GM21367 (cell line): ENCODE measurements around the gene RUBCN.
"Not testable (repeated sequence)": the region's sequence is repeated elsewhere in the genome, so short reads cannot be mapped to it uniquely, and the experiment has no call there.

Experiments
- ATAC-seq: cut with Tn5 transposase; IDR thresholded peaks from one replicate; pipeline ENCODE4 v1.9.1; 2021; ENCODE audit not compliant: unreplicated experiment

RUBCN gene

GRCh38 chr3:197686899-197687298, 49.8 kb downstream of the RUBCN start:
- ATAC-seq = no peak

- no peak for ATAC-seq
These were observed 51.2 kb downstream of the RUBCN start for GRCh38 chr3:197685546-197685945.

GRCh38 chr3:197683191-197683590, 53.5 kb downstream of the RUBCN start:
- ATAC-seq = no peak

GRCh38 chr3:197682713-197683112, 54.0 kb downstream of the RUBCN start:
- ATAC-seq = no peak

- no peak for ATAC-seq
These were observed 55.7 kb downstream of the RUBCN start for GRCh38 chr3:197680955-197681521.

GRCh38 chr3:197675951-197676350, 60.8 kb downstream of the RUBCN start:
- no peak for ATAC-seq

- ATAC-seq = no peak
These were observed 61.2 kb downstream of the RUBCN start for GRCh38 chr3:197675563-197675860.

GRCh38 chr3:197674741-197675562, 61.8 kb downstream of the RUBCN start:
- ATAC-seq = no peak

GRCh38 chr3:197673170-197673569, 63.5 kb downstream of the RUBCN start:
- no peak for ATAC-seq

- no peak for ATAC-seq
These were observed 66.3 kb downstream of the RUBCN start for GRCh38 chr3:197670361-197670760.

GRCh38 chr3:197667968-197668367, 68.7 kb downstream of the RUBCN start:
- ATAC-seq = no peak

- ATAC-seq = not testable (repeated sequence)
These were observed 69.4 kb downstream of the RUBCN start for GRCh38 chr3:197667293-197667692.

- ATAC-seq = not testable (repeated sequence)
These were observed 70.4 kb downstream of the RUBCN start for GRCh38 chr3:197666221-197666842.

GRCh38 chr3:197665549-197665948, 71.2 kb downstream of the RUBCN start:
- not testable (repeated sequence) for ATAC-seq

- ATAC-seq = peak; percentile 87
These were observed 71.6 kb downstream of the RUBCN start for GRCh38 chr3:197665142-197665491.

- ATAC-seq = peak; percentile 31
These were observed 72.1 kb downstream of the RUBCN start for GRCh38 chr3:197664414-197665141.

- ATAC-seq = not testable (repeated sequence)
These were observed 73.2 kb downstream of the RUBCN start for GRCh38 chr3:197663367-197664140.

GRCh38 chr3:197662352-197662751, 74.4 kb downstream of the RUBCN start:
- ATAC-seq = not testable (repeated sequence)

- not testable (repeated sequence) for ATAC-seq
These were observed 74.8 kb downstream of the RUBCN start for GRCh38 chr3:197661874-197662273.

- not testable (repeated sequence) for ATAC-seq
These were observed 75.4 kb downstream of the RUBCN start for GRCh38 chr3:197661234-197661834.
